ENCODE results near the gene ODC1.

The ODC1 gene

GRCh38 chr2:10392548-10392947 is 55.6 kb downstream of the ODC1 start:
- Histone ChIP-seq H3K4me3 (ENCODE audit: low read depth in 1 of 2, low read length in 2 of 2) (no peak overlapping the region), H3K27ac (ENCODE audit: low read length) (no peak overlapping the region), H3K36me3 (ENCODE audit: insufficient read depth, low read length) (no peaks in the 10 kb centered on the region), H3K9ac (ENCODE audit: low read depth, low read length) (no peak overlapping the region), H3K79me2 (ENCODE audit: insufficient read depth, low read length) (no peaks in the 10 kb centered on the region), H3K9me3 (ENCODE audit: insufficient read depth, low read length, severe bottlenecking) (no peaks in the 10 kb centered on the region), H3K4me2 (ENCODE audit: insufficient read depth, low read length) (no peak overlapping the region), H4K20me1 (ENCODE audit: insufficient read depth, low read length) (peaks cover 22% of the 10 kb centered on the region; the same call in 1 of the 2 replicates), H3K4me1 (ENCODE audit: insufficient read depth, low read length) (no peaks in the 10 kb centered on the region), H2AFZ (ENCODE audit: low read depth, low read length) (no peak overlapping the region), H3K27me3 (ENCODE audit: insufficient read depth, low read length, poor library complexity) (no peaks in the 10 kb centered on the region)
- no peak for DNase-seq
- no peak for ATAC-seq (ENCODE audit: insufficient read depth, low read depth)
- TF ChIP-seq EZH2 (IDR thresholded peaks at IDR 0.05; ENCODE audit: borderline replicate concordance, low read depth, low read length, severe bottlenecking) (no peak), CTCF (IDR thresholded peaks at IDR 0.05; ENCODE audit: borderline replicate concordance, extremely low read depth, low read length, poor library complexity, severe bottlenecking) (no peak)

- H3K36me3 ChIP-seq (ENCODE audit: insufficient read depth, low read length): no peaks in the 10 kb centered on the region
- H3K9ac ChIP-seq (ENCODE audit: low read depth, low read length): no peak overlapping the region
- ATAC-seq (ENCODE audit: insufficient read depth, low read depth): no peak
- no peaks in the 10 kb centered on the region for H3K4me1 ChIP-seq (ENCODE audit: insufficient read depth, low read length)
- no peaks in the 10 kb centered on the region for H3K79me2 ChIP-seq (ENCODE audit: insufficient read depth, low read length)
- H3K27ac ChIP-seq (ENCODE audit: low read length): no peak overlapping the region
- DNase-seq: no peak
- peaks cover 25% of the 10 kb centered on the region; the same call in 1 of the 2 replicates for H4K20me1 ChIP-seq (ENCODE audit: insufficient read depth, low read length)
- TF ChIP-seq CTCF (IDR thresholded peaks at IDR 0.05; ENCODE audit: borderline replicate concordance, extremely low read depth, low read length, poor library complexity, severe bottlenecking): no peak
- no peaks in the 10 kb centered on the region for H3K27me3 ChIP-seq (ENCODE audit: insufficient read depth, low read length, poor library complexity)
- no peak overlapping the region for H3K4me2 ChIP-seq (ENCODE audit: insufficient read depth, low read length)
- H3K4me3 ChIP-seq (ENCODE audit: low read depth in 1 of 2, low read length in 2 of 2): no peak overlapping the region
- H3K9me3 ChIP-seq (ENCODE audit: insufficient read depth, low read length, severe bottlenecking): no peaks in the 10 kb centered on the region
- H2AFZ ChIP-seq (ENCODE audit: low read depth, low read length): no peak overlapping the region
These were observed 56.0 kb downstream of the ODC1 start for GRCh38 chr2:10392100-10392499.

- Histone ChIP-seq H3K4me2 (ENCODE audit: insufficient read depth, low read length) (no peak overlapping the region), H3K4me3 (ENCODE audit: low read depth in 1 of 2, low read length in 2 of 2) (no peak overlapping the region), H3K9me3 (ENCODE audit: insufficient read depth, low read length, severe bottlenecking) (no peaks in the 10 kb centered on the region), H3K27ac (ENCODE audit: low read length) (no peak overlapping the region), H2AFZ (ENCODE audit: low read depth, low read length) (no peak overlapping the region), H4K20me1 (ENCODE audit: insufficient read depth, low read length) (peaks cover 29% of the 10 kb centered on the region), H3K9ac (ENCODE audit: low read depth, low read length) (no peak overlapping the region), H3K79me2 (ENCODE audit: insufficient read depth, low read length) (no peaks in the 10 kb centered on the region), H3K27me3 (ENCODE audit: insufficient read depth, low read length, poor library complexity) (no peaks in the 10 kb centered on the region), H3K4me1 (ENCODE audit: insufficient read depth, low read length) (no peaks in the 10 kb centered on the region), H3K36me3 (ENCODE audit: insufficient read depth, low read length) (no peaks in the 10 kb centered on the region)
- ATAC-seq (ENCODE audit: insufficient read depth, low read depth): no peak
- TF ChIP-seq CTCF (IDR thresholded peaks at IDR 0.05; ENCODE audit: borderline replicate concordance, extremely low read depth, low read length, poor library complexity, severe bottlenecking) (no peak), EZH2 (IDR thresholded peaks at IDR 0.05; ENCODE audit: borderline replicate concordance, low read depth, low read length, severe bottlenecking) (no peak)
- no peak for DNase-seq
These were observed 57.7 kb downstream of the ODC1 start for GRCh38 chr2:10390369-10390801.
